Hepatocyte (in vitro differentiated cells): ENCODE measurements around the gene ACAN. TPM values are rescaled to one million over a fixed set of nuclear protein-coding genes. Genes with fewer than 3 reads are reported as not detected.

ENCODE experiments used
- DNase-seq: peaks from one replicate; pipeline ENCODE4 v3.0.0-alpha.2; 2016; ENCODE audit warnings: low spot score
- H2AFZ ChIP-seq: fragments of 200-600 bp; sonication (generic); 2 replicates; pipeline ENCODE4 v1.6.0; 2016; ENCODE audit warnings: antibody characterized with exemption, mild to moderate bottlenecking
- H3K27ac ChIP-seq: fragments of 200-600 bp; sonication (generic); 2 replicates; pipeline ENCODE4 v1.5.1; 2016; ENCODE audit warnings: mild to moderate bottlenecking
- H3K27me3 ChIP-seq: fragments of 200-600 bp; sonication (generic); 2 replicates; pipeline ENCODE4 v1.6.1; 2016
- H3K36me3 ChIP-seq: fragments of 200-600 bp; sonication (generic); replicated peaks from 2 replicates; pipeline ENCODE4 v1.5.1; 2016; ENCODE audit warnings: low read depth; ENCODE audit not compliant: insufficient read depth
- H3K4me1 ChIP-seq: fragments of 200-600 bp; sonication (generic); 2 replicates; pipeline ENCODE4 v1.5.1; 2016; ENCODE audit warnings: mild to moderate bottlenecking, moderate library complexity; ENCODE audit not compliant: insufficient read depth
- H3K4me2 ChIP-seq: fragments of 200-600 bp; sonication (generic); 2 replicates; pipeline ENCODE4 v1.6.0; 2016
- H3K4me3 ChIP-seq: fragments of 200-600 bp; sonication (generic); 2 replicates; pipeline ENCODE4 v1.5.1; 2016; ENCODE audit warnings: mild to moderate bottlenecking
- H3K79me2 ChIP-seq: fragments of 200-600 bp; sonication (generic); 2 replicates; pipeline ENCODE4 v1.6.0; 2017; ENCODE audit warnings: mild to moderate bottlenecking
- H3K9me2 ChIP-seq: fragments of 200-600 bp; sonication (generic); replicated peaks from 2 replicates; pipeline ENCODE4 v1.6.0; 2017; ENCODE audit warnings: mild to moderate bottlenecking; ENCODE audit not compliant: insufficient read depth
- H3K9me3 ChIP-seq: fragments of 200-600 bp; sonication (generic); 2 replicates; pipeline ENCODE4 v1.5.1; 2016; ENCODE audit warnings: low read depth, mild to moderate bottlenecking
- H4K20me1 ChIP-seq: fragments of 200-600 bp; sonication (generic); 2 replicates; pipeline ENCODE4 v1.6.0; 2016; ENCODE audit warnings: mild to moderate bottlenecking; ENCODE audit not compliant: insufficient read depth, poor library complexity, severe bottlenecking
- EZH2 ChIP-seq: fragments of 200-600 bp; sonication (generic); IDR thresholded peaks from 2 replicates; pipeline ENCODE4 v1.6.1; 2016; ENCODE audit warnings: antibody characterized with exemption, mild to moderate bottlenecking, borderline replicate concordance
- EZH2phosphoT487 ChIP-seq: fragments of 200-600 bp; sonication (generic); IDR thresholded peaks from one replicate; pipeline ENCODE4 v1.6.1; 2018; ENCODE audit warnings: antibody characterized with exemption, mild to moderate bottlenecking, low read depth, moderate library complexity; ENCODE audit not compliant: unreplicated experiment, severe bottlenecking
- WGBS: methylation state at CpG from one replicate; pipeline ENCODE4 v1.1.6; 2016; ENCODE audit warnings: low lambda C conversion rate; ENCODE audit errors: missing lambda C conversion rate; 5-methylcytosine and 5-hydroxymethylcytosine counted together
- polyA plus RNA-seq: library from polyadenylated mRNA; unstranded; fragments of >200 nt; fragmentation: Nextera tagmentation; extraction: Ambion mirVana; gene quantifications from 2 replicates; pipeline ENCODE4 v1.2.1, GENCODE V29; 2016
- total RNA-seq: library from RNA; depleted of rRNA; stranded (reverse); fragments of >200 nt; gene quantifications from 2 replicates; pipeline ENCODE4 v1.2.3, GENCODE V29; 2014
- TF ChIP-seq, protein P1 (sequence below): fragments of 200-600 bp; sonication (generic); IDR thresholded peaks from 2 replicates; pipeline ENCODE4 v1.5.1; 2016; ENCODE audit warnings: antibody characterized with exemption, mild to moderate bottlenecking; ENCODE audit not compliant: poor library complexity

The ACAN gene
- total and polyA plus RNA-seq, 2 experiments from 2014 or later: 0.20 to 0.34 TPM

GRCh38 chr15:88785217-88785616 is 18.0 kb upstream of the ACAN start:
- H3K36me3 ChIP-seq: no peaks in the 10 kb centered on the region
- no peak overlapping the region for H3K27ac ChIP-seq
- H3K4me3 ChIP-seq: no peak overlapping the region
- H3K9me3 ChIP-seq: no peaks in the 10 kb centered on the region
- WGBS: 88% methylated on average over 2 of the region's 2 CpGs
- H4K20me1 ChIP-seq: no peaks in the 10 kb centered on the region
- H3K9me2 ChIP-seq: no peaks in the 10 kb centered on the region
- H3K79me2 ChIP-seq: no peaks in the 10 kb centered on the region
- peaks cover 4% of the 10 kb centered on the region for H3K27me3 ChIP-seq
- no peak for DNase-seq
- no peaks in the 10 kb centered on the region for H3K4me1 ChIP-seq
- H2AFZ ChIP-seq: no peak overlapping the region
- no peak overlapping the region for H3K4me2 ChIP-seq
- TF ChIP-seq EZH2 (no peak), EZH2phosphoT487 (no peak)
- TF ChIP-seq, protein P1, sequence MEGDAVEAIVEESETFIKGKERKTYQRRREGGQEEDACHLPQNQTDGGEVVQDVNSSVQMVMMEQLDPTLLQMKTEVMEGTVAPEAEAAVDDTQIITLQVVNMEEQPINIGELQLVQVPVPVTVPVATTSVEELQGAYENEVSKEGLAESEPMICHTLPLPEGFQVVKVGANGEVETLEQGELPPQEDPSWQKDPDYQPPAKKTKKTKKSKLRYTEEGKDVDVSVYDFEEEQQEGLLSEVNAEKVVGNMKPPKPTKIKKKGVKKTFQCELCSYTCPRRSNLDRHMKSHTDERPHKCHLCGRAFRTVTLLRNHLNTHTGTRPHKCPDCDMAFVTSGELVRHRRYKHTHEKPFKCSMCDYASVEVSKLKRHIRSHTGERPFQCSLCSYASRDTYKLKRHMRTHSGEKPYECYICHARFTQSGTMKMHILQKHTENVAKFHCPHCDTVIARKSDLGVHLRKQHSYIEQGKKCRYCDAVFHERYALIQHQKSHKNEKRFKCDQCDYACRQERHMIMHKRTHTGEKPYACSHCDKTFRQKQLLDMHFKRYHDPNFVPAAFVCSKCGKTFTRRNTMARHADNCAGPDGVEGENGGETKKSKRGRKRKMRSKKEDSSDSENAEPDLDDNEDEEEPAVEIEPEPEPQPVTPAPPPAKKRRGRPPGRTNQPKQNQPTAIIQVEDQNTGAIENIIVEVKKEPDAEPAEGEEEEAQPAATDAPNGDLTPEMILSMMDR: no peak

DNA sequence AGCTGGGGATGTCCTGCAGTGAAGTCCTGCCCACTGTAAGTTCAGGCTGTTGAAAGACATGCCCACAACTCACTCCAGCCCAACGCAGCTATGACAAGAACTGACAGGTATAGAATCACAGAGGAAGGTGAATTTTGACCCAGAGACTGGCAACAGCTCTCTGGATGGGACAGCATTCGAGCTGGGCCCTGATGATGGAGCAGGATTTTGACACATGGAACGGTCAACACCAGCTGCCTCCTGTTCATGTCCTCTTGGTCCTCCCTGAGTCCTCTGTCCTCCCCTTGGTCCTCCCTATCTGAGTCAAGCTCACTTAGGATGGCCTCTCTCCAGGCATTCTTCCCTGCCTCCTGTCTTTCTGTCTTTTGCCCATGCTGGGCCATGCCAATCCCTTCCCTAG is 15.2 kb upstream of the ACAN start:
- Histone ChIP-seq H3K9me3 (no peaks in the 10 kb centered on the region), H3K9me2 (no peaks in the 10 kb centered on the region), H3K4me3 (no peak overlapping the region), H3K27me3 (peaks cover 13% of the 10 kb centered on the region), H3K4me1 (no peaks in the 10 kb centered on the region), H3K79me2 (no peaks in the 10 kb centered on the region), H3K4me2 (no peak overlapping the region), H2AFZ (no peak overlapping the region), H3K36me3 (no peaks in the 10 kb centered on the region), H4K20me1 (no peaks in the 10 kb centered on the region), H3K27ac (no peak overlapping the region)
- DNase-seq: no peak
- TF ChIP-seq, protein P1: no peak
- TF ChIP-seq EZH2phosphoT487: no peak
- no peak for TF ChIP-seq EZH2
- WGBS: 90% methylated on average over 3 of the region's 3 CpGs

DNA sequence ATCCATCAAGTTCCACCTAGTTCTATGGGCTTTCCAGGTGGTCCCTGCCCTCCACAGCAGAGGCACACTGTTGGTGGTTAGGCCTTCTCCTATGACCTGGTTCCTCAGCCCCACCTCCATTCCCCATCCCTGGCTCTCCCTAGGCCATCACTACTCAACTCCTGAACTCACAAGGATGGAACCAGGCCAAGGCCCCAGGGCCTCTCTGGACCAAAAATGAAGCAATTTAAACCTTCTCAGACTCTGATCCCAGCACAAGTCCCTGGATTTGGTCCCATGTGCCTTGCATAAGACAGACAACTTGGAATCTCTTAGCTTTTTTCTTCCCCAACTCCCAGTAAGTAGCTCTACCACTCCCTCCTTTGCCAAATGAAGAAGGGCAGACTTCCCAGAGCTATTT is 14.4 kb upstream of the ACAN start:
- Histone ChIP-seq H3K9me2 (no peaks in the 10 kb centered on the region), H3K36me3 (no peaks in the 10 kb centered on the region), H2AFZ (no peak overlapping the region), H3K4me1 (no peaks in the 10 kb centered on the region), H3K79me2 (no peaks in the 10 kb centered on the region), H3K27ac (no peak overlapping the region), H3K9me3 (no peaks in the 10 kb centered on the region), H4K20me1 (no peaks in the 10 kb centered on the region), H3K27me3 (peaks cover 18% of the 10 kb centered on the region), H3K4me2 (no peak overlapping the region), H3K4me3 (no peak overlapping the region)
- no peak for DNase-seq
- TF ChIP-seq, protein P1: no peak
- TF ChIP-seq EZH2phosphoT487 (no peak), EZH2 (no peak)

DNA sequence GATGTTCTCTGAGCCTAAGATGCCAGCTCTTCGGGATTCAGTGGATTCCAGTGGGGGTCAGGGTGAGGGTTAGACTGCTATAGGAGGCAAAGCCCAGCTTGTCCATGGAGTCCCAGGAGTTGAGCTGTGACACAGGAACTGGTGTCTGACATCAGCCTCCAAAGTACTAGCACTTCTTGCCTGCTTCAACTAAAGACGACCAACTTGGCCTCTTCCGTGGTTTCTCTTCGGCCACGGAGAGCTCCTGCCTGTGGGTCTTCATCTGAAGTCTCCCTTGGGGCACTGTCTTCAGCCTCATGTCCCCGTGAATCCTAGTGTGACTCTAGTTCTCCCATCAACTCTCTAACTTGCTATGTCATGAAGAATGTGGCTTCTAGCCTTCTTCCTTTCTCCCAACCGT is 12.8 kb upstream of the ACAN start:
- Histone ChIP-seq H3K9me2 (no peaks in the 10 kb centered on the region), H3K4me2 (no peak overlapping the region), H3K4me1 (no peaks in the 10 kb centered on the region), H3K79me2 (no peaks in the 10 kb centered on the region), H3K36me3 (no peaks in the 10 kb centered on the region), H2AFZ (no peak overlapping the region), H4K20me1 (no peaks in the 10 kb centered on the region), H3K9me3 (no peaks in the 10 kb centered on the region), H3K27me3 (peaks cover 20% of the 10 kb centered on the region), H3K27ac (no peak overlapping the region), H3K4me3 (no peak overlapping the region)
- 96% methylated on average over 7 of the region's 7 CpGs for WGBS
- TF ChIP-seq, protein P1: no peak
- TF ChIP-seq EZH2phosphoT487: no peak
- TF ChIP-seq EZH2: no peak
- no peak for DNase-seq
